ENCODE data around the gene DAPK1.

Gene DAPK1

DNA sequence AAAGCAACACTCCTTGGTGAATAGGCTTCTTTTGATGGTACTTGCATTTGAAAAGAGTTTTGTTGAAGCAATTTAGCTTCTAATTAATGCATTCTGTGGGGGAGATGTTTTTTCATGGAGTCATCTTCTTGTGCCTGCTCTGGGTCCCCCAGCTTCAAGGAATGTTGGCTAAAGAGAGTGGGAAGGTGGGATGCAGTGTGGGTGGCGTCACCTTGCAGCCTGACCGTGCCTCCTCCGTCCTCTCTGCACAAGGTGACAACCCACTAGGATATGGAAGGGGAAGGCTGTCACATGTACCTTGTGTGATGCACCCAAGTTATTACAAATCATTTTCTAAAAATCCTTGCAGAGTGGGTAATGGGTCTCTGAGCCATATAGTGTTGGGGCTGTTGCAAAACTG, 70.7 kb downstream of the DAPK1 start:
- Histone ChIP-seq H3K9ac (no peak overlapping the region), H3K79me2 (ENCODE audit: insufficient read depth, low read depth) (no peaks in the 10 kb centered on the region)

GRCh38 chr9:87569008-87569509, 71.4 kb downstream of the DAPK1 start:
- Histone ChIP-seq H3K9ac (no peak overlapping the region), H3K4me3 (IDR thresholded peaks at IDR 0.05; ENCODE audit: insufficient read depth, low read depth, low read length) (no peak overlapping the region), H3K4me1 (ENCODE audit: low read depth, poor library complexity, severe bottlenecking) (no peaks in the 10 kb centered on the region), H3K27ac (no peak overlapping the region), H3K4me2 (no peak overlapping the region), H3K27me3 (ENCODE audit: insufficient read depth, low read depth) (peaks cover 2% of the 10 kb centered on the region; the same call in 1 of the 2 replicates), H2AFZ (ENCODE audit: low read depth) (no peak overlapping the region), H3K79me2 (ENCODE audit: insufficient read depth, low read depth) (no peaks in the 10 kb centered on the region), H4K20me1 (ENCODE audit: insufficient read depth) (no peaks in the 10 kb centered on the region), H3K36me3 (ENCODE audit: insufficient read depth) (no peaks in the 10 kb centered on the region)
- no peak for TF ChIP-seq CTCF (conservative IDR thresholded peaks at IDR 0.05; ENCODE audit: low read depth, low read length)

More for the DNA sequence above, 70.7 kb downstream of the DAPK1 start:
- Histone ChIP-seq H3K27ac (no peak overlapping the region), H3K27me3 (ENCODE audit: insufficient read depth, low read depth) (peaks cover 2% of the 10 kb centered on the region; the same call in 1 of the 2 replicates), H2AFZ (ENCODE audit: low read depth) (no peak overlapping the region), H3K4me1 (ENCODE audit: low read depth, poor library complexity, severe bottlenecking) (no peaks in the 10 kb centered on the region), H3K36me3 (ENCODE audit: insufficient read depth) (no peaks in the 10 kb centered on the region), H4K20me1 (ENCODE audit: insufficient read depth) (no peaks in the 10 kb centered on the region), H3K4me3 (IDR thresholded peaks at IDR 0.05; ENCODE audit: insufficient read depth, low read depth, low read length) (no peak overlapping the region), H3K4me2 (no peak overlapping the region)
- TF ChIP-seq CTCF (conservative IDR thresholded peaks at IDR 0.05; ENCODE audit: low read depth, low read length): no peak

DNA sequence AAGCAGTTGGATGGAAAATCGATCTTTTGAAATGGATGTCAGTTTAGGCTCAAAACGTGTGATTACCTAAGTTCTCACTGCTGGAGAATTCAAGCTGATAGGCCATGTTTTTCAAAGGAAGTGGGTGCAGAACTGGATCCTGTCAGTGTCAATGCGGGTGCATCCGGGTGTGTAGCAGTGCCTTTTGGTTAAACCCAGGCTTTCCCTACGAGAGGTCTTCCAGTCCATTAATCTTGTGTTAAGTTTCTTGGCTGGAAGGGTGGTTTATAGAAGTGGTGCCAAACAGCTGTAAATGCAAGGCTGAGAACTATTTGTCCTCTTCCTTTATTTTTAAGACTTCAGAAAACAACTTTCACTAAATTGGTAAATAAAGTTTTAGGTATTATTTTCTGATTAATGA, 71.9 kb downstream of the DAPK1 start:
- no peaks in the 10 kb centered on the region for H4K20me1 ChIP-seq (ENCODE audit: insufficient read depth)
- no peaks in the 10 kb centered on the region for H3K79me2 ChIP-seq (ENCODE audit: insufficient read depth, low read depth)
- no peak overlapping the region for H3K4me2 ChIP-seq
- H3K36me3 ChIP-seq (ENCODE audit: insufficient read depth): no peaks in the 10 kb centered on the region
- H3K27me3 ChIP-seq (ENCODE audit: insufficient read depth, low read depth): peaks cover 2% of the 10 kb centered on the region; the same call in 1 of the 2 replicates
- no peak overlapping the region for H3K4me3 ChIP-seq (IDR thresholded peaks at IDR 0.05; ENCODE audit: insufficient read depth, low read depth, low read length)
- H3K9ac ChIP-seq: no peak overlapping the region
- H3K4me1 ChIP-seq (ENCODE audit: low read depth, poor library complexity, severe bottlenecking): no peaks in the 10 kb centered on the region
- no peak for TF ChIP-seq CTCF (conservative IDR thresholded peaks at IDR 0.05; ENCODE audit: low read depth, low read length)
- H3K27ac ChIP-seq: no peak overlapping the region
- no peak overlapping the region for H2AFZ ChIP-seq (ENCODE audit: low read depth)

DNA sequence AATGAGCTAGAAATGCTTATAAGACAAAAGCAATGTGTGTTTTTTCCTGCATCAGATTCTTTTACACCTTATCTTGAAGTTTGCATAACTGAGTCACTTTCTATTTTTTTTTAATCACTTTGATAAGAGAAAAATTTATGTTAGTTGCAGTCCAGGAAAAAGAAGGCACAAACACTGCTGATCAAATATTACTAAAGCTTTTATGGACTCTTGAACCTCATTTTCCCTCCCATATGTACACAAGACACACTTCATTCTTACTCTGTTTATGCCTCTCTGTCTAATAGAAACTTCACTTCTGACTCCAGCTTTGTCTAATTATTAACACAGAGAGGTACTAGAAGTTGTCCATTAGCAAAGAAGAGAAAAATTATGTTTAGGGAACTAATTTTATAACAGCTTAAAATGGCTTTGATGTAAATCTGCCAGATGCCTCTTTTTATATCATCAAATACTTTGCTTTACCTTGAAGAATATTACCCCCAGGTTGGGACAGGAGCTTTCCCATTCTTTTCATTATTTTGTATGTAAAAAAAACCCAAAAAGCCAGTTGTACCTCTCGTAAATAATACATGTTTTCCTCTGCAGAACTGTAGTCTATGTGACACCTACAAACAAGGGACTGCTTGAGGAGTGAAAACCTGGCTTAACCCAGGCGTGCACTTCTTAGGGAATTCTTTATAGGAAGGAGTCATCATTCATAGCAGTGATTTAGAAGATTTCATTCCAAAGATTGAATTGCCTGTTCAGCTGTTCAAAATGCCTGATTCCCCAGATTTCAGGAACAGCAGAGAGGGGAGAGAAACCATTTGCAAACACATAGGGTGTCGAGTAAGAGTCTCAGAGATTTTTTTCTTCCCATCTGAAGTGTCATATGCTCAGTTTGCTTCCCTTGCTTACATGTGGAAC, 72.6 kb downstream of the DAPK1 start:
- Histone ChIP-seq H3K79me2 (ENCODE audit: insufficient read depth, low read depth) (no peaks in the 10 kb centered on the region), H3K36me3 (ENCODE audit: insufficient read depth) (no peaks in the 10 kb centered on the region), H3K27ac (no peak overlapping the region), H3K9ac (no peak overlapping the region), H3K4me1 (ENCODE audit: low read depth, poor library complexity, severe bottlenecking) (no peaks in the 10 kb centered on the region), H4K20me1 (ENCODE audit: insufficient read depth) (no peaks in the 10 kb centered on the region), H2AFZ (ENCODE audit: low read depth) (no peak overlapping the region), H3K27me3 (ENCODE audit: insufficient read depth, low read depth) (peaks cover 2% of the 10 kb centered on the region; the same call in 1 of the 2 replicates), H3K4me2 (no peak overlapping the region), H3K4me3 (IDR thresholded peaks at IDR 0.05; ENCODE audit: insufficient read depth, low read depth, low read length) (no peak overlapping the region)
- TF ChIP-seq CTCF (conservative IDR thresholded peaks at IDR 0.05; ENCODE audit: low read depth, low read length): no peak
